Liver (tissue), 9 donors: ENCODE measurements around the gene EPHB6. TPM values are rescaled to one million over a fixed set of nuclear protein-coding genes. Genes with fewer than 3 reads are reported as not detected.

Experiments
- DNase-seq: peaks from one replicate; pipeline ENCODE4 v3.0.0-alpha.2; 2017; ENCODE audit warnings: low spot score
- H3K27ac ChIP-seq, 2 donors: one replicate each; pipeline ENCODE4 v1.7.0; 2013; ENCODE audit warnings: inconsistent platforms in 2 of 2, low read length in 2 of 2, control low read depth in 1 of 2, low read depth in 1 of 2, mild to moderate bottlenecking in 1 of 2
- H3K27me3 ChIP-seq, 4 donors: one replicate each; pipeline versions ENCODE4 v1.6.1 to v1.7.0; 2013; ENCODE audit warnings: low read length in 3 of 4, inconsistent platforms in 1 of 4, mild to moderate bottlenecking in 1 of 4, moderate library complexity in 1 of 4; ENCODE audit not compliant: control insufficient read depth in 4 of 4, insufficient read depth in 4 of 4
- H3K36me3 ChIP-seq, 4 donors: one replicate each; pipeline versions ENCODE4 v1.6.1 to v1.7.0; 2013; ENCODE audit warnings: low read length in 3 of 4, mild to moderate bottlenecking in 3 of 4, low read depth in 1 of 4, moderate library complexity in 1 of 4; ENCODE audit not compliant: control insufficient read depth in 4 of 4, insufficient read depth in 3 of 4
- H3K4me1 ChIP-seq, 4 donors: one replicate each; pipeline versions ENCODE4 v1.6.1 to v1.7.0; 2013; ENCODE audit warnings: low read length in 3 of 4, mild to moderate bottlenecking in 3 of 4, moderate library complexity in 1 of 4; ENCODE audit not compliant: control insufficient read depth in 4 of 4, insufficient read depth in 4 of 4
- H3K4me3 ChIP-seq, 3 donors: one replicate each; pipeline versions ENCODE4 v1.6.1 to v1.7.0; 2013; ENCODE audit warnings: low read length in 3 of 3, control low read depth in 1 of 3, low read depth in 1 of 3, mild to moderate bottlenecking in 1 of 3
- H3K9ac ChIP-seq, 2 donors: one replicate each; pipeline ENCODE4 v1.7.0; 2013; ENCODE audit warnings: low read length in 2 of 2, mild to moderate bottlenecking in 2 of 2, moderate library complexity in 2 of 2, control low read depth in 1 of 2, low read depth in 1 of 2
- H3K9me3 ChIP-seq, 4 donors: one replicate each; pipeline versions ENCODE4 v1.6.1 to v1.7.0; 2013; ENCODE audit warnings: low read length in 3 of 4; ENCODE audit not compliant: control insufficient read depth in 4 of 4
- ATF3 ChIP-seq: IDR thresholded peaks from 2 replicates; pipeline ENCODE4 v1.6.1; 2016; ENCODE audit warnings: antibody characterized with exemption
- CTCF ChIP-seq: fragments of 150-350 bp; IDR thresholded peaks from 2 replicates; pipeline ENCODE4 v1.5.1; 2017; ENCODE audit warnings: improper control_type of control experiment, low read depth, low read length; ENCODE audit not compliant: missing input control
- EGR1 ChIP-seq, 2 donors: IDR thresholded peaks; 2 replicates each; pipeline ENCODE4 v1.6.1; 2016 to 2018; ENCODE audit warnings: antibody characterized with exemption in 2 of 2, low read depth in 2 of 2
- FOXA1 ChIP-seq: IDR thresholded peaks from 2 replicates; pipeline ENCODE4 v1.6.1; 2016; ENCODE audit warnings: antibody characterized with exemption
- FOXA2 ChIP-seq: IDR thresholded peaks from 2 replicates; pipeline ENCODE4 v1.6.1; 2016; ENCODE audit warnings: antibody characterized with exemption
- GABPA ChIP-seq, 2 donors: IDR thresholded peaks in 1 of 2; conservative IDR thresholded peaks in 1 of 2; 2 replicates each; pipeline ENCODE4 v1.6.1; 2016; ENCODE audit warnings: antibody characterized with exemption in 2 of 2, mild to moderate bottlenecking in 1 of 2, moderate library complexity in 1 of 2
- HNF4A ChIP-seq, 2 donors: conservative IDR thresholded peaks; 2 replicates each; pipeline ENCODE4 v1.6.1; 2016; ENCODE audit warnings: antibody characterized with exemption in 2 of 2, mild to moderate bottlenecking in 2 of 2
- HNF4G ChIP-seq: IDR thresholded peaks from 2 replicates; pipeline ENCODE4 v1.6.1; 2016; ENCODE audit warnings: antibody characterized with exemption
- JUND ChIP-seq, 2 donors: IDR thresholded peaks; 2 replicates each; pipeline ENCODE4 v1.6.1; 2016; ENCODE audit warnings: antibody characterized with exemption in 2 of 2
- MAX ChIP-seq: IDR thresholded peaks from 2 replicates; pipeline ENCODE4 v1.6.1; 2016; ENCODE audit warnings: antibody characterized with exemption
- NR2F2 ChIP-seq: IDR thresholded peaks from 2 replicates; pipeline ENCODE4 v1.6.1; 2016; ENCODE audit warnings: antibody characterized with exemption
- RAD21 ChIP-seq, 2 donors: IDR thresholded peaks; 2 replicates each; pipeline ENCODE4 v1.6.1; 2016; ENCODE audit warnings: antibody characterized with exemption in 2 of 2, mild to moderate bottlenecking in 2 of 2
- REST ChIP-seq: IDR thresholded peaks from 2 replicates; pipeline ENCODE4 v1.6.1; 2016; ENCODE audit warnings: antibody characterized with exemption, mild to moderate bottlenecking
- RXRA ChIP-seq, 2 donors: IDR thresholded peaks; 2 replicates each; pipeline ENCODE4 v1.6.1; 2017 to 2018; ENCODE audit warnings: antibody characterized with exemption in 2 of 2, mild to moderate bottlenecking in 1 of 2
- SP1 ChIP-seq: IDR thresholded peaks from 2 replicates; pipeline ENCODE4 v1.6.1; 2018; ENCODE audit warnings: antibody characterized with exemption, mild to moderate bottlenecking
- TAF1 ChIP-seq: conservative IDR thresholded peaks from 2 replicates; pipeline ENCODE4 v1.6.1; 2016; ENCODE audit warnings: antibody characterized with exemption, mild to moderate bottlenecking
- YY1 ChIP-seq: IDR thresholded peaks from 2 replicates; pipeline ENCODE4 v1.6.1; 2016; ENCODE audit warnings: antibody characterized with exemption, mild to moderate bottlenecking
- WGBS: extraction: QIAGEN DNeasy Blood & Tissue Kit; methylation state at CpG from one replicate; pipeline ENCODE4 v1.1.7; 2013; 5-methylcytosine and 5-hydroxymethylcytosine counted together
- polyA plus RNA-seq, 2 donors: library from polyadenylated mRNA; stranded (reverse) in 1 of 2; unstranded in 1 of 2; fragments of 200-250 nt in 1 of 2; fragments of >200 nt in 1 of 2; fragmentation: Nextera tagmentation in 1 of 2; extraction: Ambion mirVana in 1 of 2; gene quantifications; one replicate each; pipeline versions ENCODE4 v1.2.1 to v1.2.3, GENCODE V29; 2013 to 2015
- total RNA-seq, 2 donors: library from RNA; depleted of rRNA; stranded (reverse); fragments of >200 nt; gene quantifications; one replicate each; pipeline ENCODE4 v1.2.3, GENCODE V29; 2014
- donor health status: healthy.
- donor health status: healthy.
- donor health status: healthy.
- donor health status: healthy.
- donor health status: healthy.

The EPHB6 gene
- total and polyA plus RNA-seq, 4 donors = 1.2 to 4.3 (median 2.0) TPM

- Histone ChIP-seq H3K9me3 (no peaks in the 10 kb centered on the region), H3K9ac (no peak overlapping the region), H3K4me3 (no peak overlapping the region), H3K27ac (no peak overlapping the region), H3K4me1 (no peaks in the 10 kb centered on the region), H3K27me3 (peaks cover 0 to 8% (median 0%) of the 10 kb centered on the region in 4 donors), H3K36me3 (no peaks in the 10 kb centered on the region)
- TF ChIP-seq TAF1 = no peak
- no peak for TF ChIP-seq YY1
- no peak for TF ChIP-seq CTCF
- no peak for TF ChIP-seq RAD21 (IDR thresholded peaks at IDR 0.05)
- no peak for TF ChIP-seq ATF3
- TF ChIP-seq HNF4G = no peak
- no peak for TF ChIP-seq NR2F2
- TF ChIP-seq REST = no peak
- TF ChIP-seq FOXA1 = no peak
- TF ChIP-seq MAX = no peak
- no peak for TF ChIP-seq SP1
- TF ChIP-seq GABPA (IDR thresholded peaks at IDR 0.05 in 1 of 2, conservative IDR thresholded peaks at IDR 0.05 in 1 of 2) = no peak
- TF ChIP-seq RXRA (IDR thresholded peaks at IDR 0.05) = no peak
- no peak for TF ChIP-seq HNF4A (conservative IDR thresholded peaks at IDR 0.05)
- TF ChIP-seq FOXA2 = no peak
- WGBS = 91% methylated on average over 3 of the region's 3 CpGs
- DNase-seq = no peak
Observed at GRCh38 chr7:142896741-142897379, 42.0 kb downstream of the EPHB6 start.

- Histone ChIP-seq H3K4me1 (no peaks in the 10 kb centered on the region), H3K9me3 (no peaks in the 10 kb centered on the region), H3K36me3 (no peaks in the 10 kb centered on the region), H3K4me3 (no peak overlapping the region), H3K27ac (no peak overlapping the region), H3K9ac (no peak overlapping the region), H3K27me3 (peaks cover 0 to 8% (median 0%) of the 10 kb centered on the region in 4 donors)
- DNase-seq = no peak
- WGBS = 92% methylated on average over 7 of the region's 7 CpGs
- TF ChIP-seq FOXA2 = no peak
- TF ChIP-seq MAX = no peak
- no peak for TF ChIP-seq FOXA1
- no peak for TF ChIP-seq GABPA (IDR thresholded peaks at IDR 0.05 in 1 of 2, conservative IDR thresholded peaks at IDR 0.05 in 1 of 2)
- no peak for TF ChIP-seq EGR1 (IDR thresholded peaks at IDR 0.05; ENCODE audit: low read depth in 2 of 2)
- TF ChIP-seq RXRA (IDR thresholded peaks at IDR 0.05) = no peak
- TF ChIP-seq CTCF = no peak
- no peak for TF ChIP-seq HNF4A (conservative IDR thresholded peaks at IDR 0.05)
- TF ChIP-seq TAF1 = no peak
- TF ChIP-seq HNF4G = no peak
- no peak for TF ChIP-seq NR2F2
- no peak for TF ChIP-seq ATF3
- TF ChIP-seq JUND (IDR thresholded peaks at IDR 0.05) = no peak
- TF ChIP-seq YY1 = no peak
- no peak for TF ChIP-seq REST
Observed at GRCh38 chr7:142897691-142898090, 42.8 kb downstream of the EPHB6 start.
